ENCODE measurements around the gene VENTX.
A peak's percentile ranks its signal among the peaks of the same experiment; 100 is the strongest.
"Not testable (repeated sequence)": the region's sequence is repeated elsewhere in the genome, so short reads cannot be mapped to it uniquely, and the experiment has no call there.

The VENTX gene

DNA sequence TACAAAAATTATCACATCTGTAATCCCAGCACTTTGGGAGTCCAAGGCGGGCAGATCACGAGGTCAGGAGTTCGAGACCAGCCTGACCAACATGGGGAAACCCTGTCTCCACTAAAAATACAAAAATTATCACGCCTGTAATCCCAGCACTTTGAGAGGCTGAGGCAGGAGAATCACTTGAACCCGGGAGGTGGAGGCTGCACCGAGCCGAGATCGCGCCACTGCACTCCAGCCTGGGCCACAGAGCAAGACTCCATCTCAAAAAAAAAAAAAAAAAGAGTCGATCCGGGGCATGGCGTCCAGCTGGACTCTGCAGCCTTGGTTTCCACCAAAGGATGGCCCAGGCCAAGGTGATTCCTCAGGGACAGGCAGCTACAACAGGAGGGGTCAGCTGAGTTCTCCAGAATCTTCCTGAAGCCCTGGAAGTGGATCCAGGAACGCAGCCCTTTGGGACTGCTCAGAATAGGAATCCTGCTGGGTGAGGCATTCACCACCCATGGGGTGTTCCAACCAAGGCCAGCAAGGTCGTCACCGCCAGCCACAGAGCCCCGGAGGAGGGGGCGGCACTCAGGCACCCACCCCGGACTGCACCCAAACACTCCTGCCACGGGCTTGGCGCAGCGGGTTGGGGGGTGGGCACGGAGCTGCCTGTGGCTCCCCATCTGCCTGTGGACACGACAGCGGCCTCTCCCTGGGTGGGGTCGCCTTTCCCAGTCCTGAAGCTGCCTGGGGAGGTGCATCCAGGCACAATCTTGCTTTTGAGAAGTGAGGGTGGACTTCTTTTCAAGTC is 19.7 kb upstream of the VENTX start:
- no peak for DNase-seq

DNA sequence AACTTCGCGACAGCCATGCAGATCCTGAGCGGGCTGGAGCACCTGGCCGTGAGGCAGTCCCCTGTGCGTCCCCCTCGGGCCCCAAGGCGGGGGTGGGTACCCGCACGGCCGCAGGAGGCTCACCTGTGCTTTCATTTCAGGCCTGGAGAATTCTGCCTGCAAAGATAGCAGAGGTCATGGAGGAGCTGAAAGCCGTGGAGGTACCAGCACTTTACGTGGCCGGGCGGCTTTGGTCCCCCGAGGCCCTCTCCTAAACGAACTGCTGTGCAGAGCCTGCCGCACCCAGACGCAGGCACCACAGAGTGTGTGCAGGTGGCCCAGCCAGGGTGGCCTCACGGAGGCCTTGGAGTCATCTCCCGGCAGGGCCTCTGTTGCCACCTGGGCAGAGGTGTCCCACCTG is 18.8 kb upstream of the VENTX start:
- DNase-seq, result no peak

DNA sequence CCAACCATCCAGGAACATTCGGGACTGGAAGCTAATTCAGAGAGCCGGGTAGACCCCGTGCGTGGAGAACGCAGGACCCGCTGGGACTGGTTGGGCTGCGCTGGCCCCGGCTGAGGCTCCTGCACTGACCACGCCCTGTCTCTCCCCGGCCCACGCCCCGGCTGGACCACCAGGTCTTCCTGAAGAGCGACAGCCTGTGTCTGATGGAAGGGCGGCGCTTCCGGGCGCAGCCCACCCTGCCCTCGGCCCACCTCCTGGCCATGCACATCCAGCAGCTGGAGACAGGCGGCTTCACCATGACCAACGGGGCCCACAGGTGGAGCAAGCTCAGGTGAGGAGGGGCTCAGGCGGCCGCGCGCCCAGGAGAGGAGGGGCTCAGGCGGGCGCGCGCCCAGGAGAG is 17.9 kb upstream of the VENTX start:
- no peak for DNase-seq

DNA sequence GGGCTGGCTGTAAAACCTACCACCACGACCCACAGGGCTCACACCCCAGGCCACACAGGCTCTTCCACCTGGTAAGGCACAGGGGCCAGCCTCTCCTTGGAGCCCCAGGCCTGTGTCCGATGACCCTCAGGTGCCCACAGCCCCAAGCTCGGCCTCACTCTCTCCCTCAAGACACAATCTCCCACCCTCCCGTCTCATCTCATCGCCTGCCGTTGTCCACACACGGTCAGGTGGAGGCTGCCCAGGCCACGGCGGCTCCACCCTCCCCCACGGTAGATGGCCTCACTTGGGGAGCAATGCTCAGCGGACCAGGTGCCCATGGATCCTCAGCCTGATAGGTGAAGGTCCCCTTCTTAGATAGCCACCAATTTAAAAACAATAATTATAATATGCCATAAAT is 16.3 kb upstream of the VENTX start:
- DNase-seq, result no peak

DNA sequence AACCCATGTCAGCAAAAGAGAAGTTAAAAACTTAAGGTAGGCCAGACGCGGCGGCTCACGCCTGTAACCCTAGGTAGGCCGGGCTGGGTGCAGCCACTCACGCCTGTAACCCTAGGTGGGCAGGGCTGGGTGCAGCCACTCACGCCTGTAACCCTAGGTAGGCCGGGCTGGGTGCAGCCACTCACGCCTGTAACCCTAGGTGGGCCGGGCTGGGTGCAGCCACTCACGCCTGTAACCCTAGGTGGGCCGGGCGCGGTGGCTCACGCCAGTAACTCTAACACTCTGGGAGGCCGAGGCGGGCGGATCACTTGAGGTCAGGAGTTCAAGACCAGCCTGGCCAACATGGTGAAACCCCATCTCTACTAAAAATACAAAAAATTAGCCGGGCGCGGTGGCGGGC is 15.9 kb upstream of the VENTX start:
- not testable (repeated sequence) for DNase-seq

DNA sequence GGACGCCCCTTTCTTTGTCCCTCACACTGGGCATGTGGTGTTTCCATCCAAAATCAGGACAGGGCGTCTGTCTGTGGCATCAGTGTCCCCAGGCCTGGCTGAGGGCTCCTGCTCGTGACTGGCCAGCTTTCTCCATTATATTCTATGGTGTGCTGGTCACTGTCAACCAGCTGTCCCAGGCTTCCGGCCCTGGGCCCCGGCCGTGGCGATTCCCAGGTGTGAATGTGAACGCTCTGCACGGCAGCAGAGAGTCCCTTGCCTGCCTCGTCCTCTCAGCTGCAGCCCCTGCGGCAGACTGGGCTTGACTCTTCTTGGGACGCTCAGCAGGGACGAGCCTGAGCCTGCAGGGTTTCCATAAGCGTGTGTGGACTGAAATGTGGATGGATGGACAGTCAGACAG is 13.6 kb upstream of the VENTX start:
- no peak for DNase-seq

DNA sequence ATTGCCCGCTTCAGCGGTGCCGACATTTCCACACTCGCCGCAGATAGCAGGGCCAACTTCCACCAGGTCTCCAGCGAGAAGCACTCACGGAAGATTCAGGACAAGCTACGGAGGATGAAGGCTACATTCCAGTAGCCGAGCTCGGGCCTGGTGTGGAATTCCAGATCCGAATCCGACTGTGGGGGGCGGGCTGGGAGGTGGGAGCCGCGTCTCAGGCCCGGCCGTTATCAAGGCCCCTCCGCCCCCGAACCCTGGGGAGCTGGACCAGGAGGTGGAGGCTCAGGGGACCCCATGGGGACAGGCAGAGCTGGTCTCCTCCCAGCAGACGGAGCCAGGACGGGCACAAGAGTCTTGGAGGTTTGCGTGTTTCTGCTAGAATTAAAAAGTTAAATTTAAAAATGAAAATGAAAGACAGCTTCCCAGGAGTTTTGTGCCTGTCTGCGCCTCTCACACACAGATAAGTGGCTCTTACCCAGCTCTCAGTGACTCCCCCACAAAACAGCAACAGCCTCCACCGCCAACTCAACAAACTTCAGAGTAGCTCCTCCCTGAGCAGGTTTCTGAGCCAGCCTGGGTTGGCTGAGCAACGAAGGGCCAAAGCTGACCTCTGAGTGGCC is 12.8 kb upstream of the VENTX start:
- no peak for DNase-seq

DNA sequence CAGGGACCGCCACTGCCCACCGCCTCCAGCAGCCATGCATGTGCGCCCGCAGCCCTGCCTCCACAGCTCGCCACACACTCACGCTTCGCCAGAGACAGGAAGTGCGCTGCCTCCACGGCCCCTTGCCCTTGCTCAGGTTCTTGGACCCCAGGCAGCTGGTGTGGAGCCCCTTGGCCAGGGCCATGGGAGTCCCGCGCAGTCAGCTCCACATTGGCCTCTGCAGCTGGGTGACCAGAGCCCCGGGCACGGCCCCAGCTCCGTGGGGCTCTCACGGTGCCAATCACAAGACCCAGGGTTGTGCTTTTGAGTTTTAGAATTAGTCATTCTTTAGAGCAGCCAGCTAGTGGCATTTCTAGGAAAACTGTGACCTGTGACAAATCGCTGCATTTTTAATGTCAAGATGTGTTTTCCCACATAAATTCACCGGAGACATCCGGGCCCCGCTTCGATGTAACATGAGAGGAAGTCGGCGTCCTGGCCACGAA is 11.9 kb upstream of the VENTX start:
- no peak for DNase-seq

DNA sequence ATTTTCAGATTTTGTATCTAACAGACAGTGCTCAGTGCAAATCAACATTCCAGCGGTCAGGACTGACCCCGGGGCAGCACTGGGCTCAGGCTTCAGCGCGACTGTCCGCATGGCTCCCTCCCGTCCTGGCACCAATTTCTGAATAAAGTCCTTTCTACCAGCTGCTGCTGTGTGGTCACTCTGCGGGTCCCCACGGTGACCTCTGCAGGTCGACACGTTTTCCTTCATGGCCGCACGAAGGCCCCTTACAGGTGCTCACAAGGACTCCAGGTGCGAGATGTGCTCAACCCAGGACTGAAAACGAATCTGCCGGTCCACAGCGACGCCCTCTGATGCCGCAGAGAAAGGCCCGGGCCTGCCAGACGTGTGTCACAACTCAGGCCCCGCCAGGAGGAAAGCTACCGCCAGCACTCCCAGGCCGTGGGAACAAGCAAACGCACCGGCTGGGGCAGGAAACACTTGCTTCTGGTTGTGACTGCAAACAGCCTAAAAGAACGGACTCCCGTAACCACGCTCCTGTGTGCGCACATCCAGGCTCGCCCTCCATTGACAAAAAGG is 11.3 kb upstream of the VENTX start:
- no peak for DNase-seq

DNA sequence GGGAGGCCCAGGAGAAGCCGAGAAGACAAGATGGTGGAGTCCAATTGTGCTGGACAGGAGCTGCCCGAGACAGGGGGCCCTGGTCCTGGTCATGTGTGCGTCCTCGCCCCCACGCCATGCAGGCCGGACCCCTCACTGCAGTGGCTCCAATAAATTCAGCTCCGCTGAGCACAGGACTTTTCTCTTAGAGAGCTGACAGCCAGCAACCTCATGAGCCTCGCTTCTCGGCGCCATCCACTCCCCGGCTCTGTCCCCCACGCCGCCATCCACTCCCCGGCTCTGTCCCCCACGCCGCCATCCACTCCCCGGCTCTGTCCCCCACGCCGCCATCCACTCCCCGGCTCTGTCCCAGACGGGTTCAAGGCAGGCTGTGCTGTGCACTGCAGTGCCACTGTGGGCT is 10.4 kb upstream of the VENTX start:
- DNase-seq, result no peak

DNA sequence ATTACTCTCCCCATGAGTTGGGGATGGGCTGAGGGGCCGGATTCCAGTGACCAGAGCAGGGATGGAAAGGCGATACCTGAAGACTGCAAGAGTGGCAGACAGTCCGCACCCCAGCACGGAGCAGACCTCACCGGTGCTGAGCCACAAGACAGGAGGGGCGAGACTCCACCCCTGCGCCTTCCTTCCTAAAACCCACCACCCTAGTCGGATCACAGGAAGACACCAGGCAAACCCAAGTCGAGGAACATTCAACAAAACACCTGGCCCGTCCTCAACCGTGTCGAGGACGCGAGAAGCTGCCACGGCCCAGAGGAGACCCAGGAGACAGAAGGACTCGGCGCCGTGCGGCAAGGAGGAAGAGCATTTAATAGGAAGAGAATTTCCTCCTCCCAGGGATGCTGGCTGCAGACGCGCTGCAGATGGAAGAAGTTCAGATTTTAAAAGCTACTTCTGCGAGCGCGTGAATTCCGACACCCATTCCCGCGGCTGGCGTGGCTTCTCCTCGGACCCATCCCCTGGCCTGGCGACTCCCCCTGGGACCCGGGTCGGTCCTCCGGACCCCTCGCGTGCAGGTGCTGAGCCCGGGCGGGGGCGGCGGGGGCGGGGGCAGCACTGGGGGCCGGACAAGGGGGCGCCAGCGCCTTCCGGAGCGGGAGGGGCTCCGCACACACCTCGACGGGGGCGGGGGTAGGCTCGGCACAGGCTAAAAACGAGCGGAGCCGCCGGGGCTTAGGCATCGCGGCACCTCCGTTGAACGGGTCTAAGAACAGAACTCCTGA is 8.2 kb upstream of the VENTX start:
- DNase-seq, result peak; percentile 33

DNA sequence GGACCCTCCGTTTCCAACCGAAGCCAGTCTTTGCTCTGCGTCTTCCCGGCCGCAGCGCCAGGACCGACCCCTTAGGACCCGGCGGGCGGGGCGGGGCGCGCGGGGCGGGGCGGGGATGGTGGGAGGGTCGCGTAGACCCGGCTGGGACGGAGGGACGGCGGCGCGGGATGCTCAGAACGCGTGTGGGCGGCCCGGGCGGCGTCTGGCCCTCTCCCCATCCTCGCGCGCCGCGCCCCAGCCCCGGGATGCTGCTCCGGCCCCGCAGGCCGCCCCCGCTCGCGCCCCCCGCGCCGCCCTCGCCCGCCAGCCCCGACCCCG is 7.7 kb upstream of the VENTX start, which contains the start of gene UTF1:
Gene UTF1 (plus strand): TSS at position 174 of the 318 bp plus-strand sequence. CDS start 72 bp downstream, at position 246.
- peak; percentile 26 for DNase-seq

DNA sequence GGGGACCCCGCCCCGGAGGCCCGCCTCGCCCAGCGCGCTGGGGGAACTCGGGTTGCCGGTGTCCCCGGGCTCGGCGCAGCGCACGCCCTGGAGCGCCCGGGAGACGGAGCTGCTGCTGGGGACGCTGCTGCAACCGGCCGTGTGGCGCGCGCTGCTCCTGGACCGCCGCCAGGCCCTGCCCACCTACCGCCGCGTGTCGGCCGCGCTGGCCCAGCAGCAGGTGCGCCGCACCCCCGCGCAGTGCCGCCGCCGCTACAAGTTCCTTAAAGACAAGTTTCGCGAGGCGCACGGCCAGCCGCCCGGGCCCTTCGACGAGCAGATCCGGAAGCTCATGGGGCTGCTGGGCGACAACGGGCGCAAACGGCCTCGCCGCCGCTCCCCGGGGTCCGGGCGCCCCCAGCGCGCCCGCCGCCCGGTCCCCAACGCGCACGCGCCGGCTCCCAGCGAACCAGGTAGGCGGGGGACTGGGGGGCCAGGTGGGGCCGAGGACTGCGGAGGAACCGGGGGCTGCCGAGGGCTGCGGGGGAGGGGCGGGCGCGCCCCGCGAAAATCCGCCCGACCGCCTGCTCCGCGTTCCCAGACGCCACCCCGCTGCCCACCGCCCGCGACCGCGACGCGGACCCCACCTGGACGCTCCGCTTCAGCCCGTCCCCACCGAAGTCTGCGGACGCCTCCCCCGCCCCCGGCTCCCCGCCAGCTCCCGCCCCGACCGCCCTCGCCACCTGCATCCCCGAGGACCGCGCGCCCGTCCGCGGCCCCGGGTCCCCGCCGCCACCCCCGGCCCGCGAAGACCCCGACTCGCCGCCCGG is 7.1 kb upstream of the VENTX start:
- peak; percentile 61 for DNase-seq

DNA sequence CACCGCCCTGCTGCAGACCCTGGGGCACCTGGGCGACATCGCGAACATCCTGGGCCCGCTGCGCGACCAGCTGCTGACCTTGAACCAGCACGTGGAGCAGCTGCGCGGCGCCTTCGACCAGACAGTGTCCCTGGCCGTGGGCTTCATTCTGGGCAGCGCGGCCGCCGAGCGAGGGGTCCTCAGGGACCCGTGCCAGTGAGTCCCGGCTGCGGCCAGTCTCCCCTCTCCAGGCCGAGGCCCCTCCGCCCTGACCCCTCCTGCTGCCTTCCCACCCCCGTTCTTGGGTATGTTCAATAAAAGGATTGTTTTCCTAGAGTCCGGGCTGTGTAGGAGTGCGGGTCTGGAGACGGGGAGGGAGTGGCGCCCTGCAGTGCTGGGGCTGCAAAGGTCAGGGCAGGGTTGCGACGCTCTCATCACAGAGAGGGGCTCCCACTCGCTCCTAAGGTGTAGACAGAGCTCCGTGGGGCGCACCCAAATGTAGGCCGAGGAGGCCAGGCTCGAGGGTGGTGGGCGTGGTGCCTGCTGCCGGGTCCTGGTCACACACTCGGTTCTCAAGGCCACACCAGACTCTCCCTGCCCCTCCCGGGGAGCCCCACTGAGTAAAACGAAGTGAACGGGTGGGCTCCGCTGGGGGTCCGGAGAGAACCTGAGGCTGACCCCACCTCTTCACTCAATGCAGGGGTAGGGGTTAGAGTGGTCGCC is 6.3 kb upstream of the VENTX start:
- peak; percentile 61 for DNase-seq

DNA sequence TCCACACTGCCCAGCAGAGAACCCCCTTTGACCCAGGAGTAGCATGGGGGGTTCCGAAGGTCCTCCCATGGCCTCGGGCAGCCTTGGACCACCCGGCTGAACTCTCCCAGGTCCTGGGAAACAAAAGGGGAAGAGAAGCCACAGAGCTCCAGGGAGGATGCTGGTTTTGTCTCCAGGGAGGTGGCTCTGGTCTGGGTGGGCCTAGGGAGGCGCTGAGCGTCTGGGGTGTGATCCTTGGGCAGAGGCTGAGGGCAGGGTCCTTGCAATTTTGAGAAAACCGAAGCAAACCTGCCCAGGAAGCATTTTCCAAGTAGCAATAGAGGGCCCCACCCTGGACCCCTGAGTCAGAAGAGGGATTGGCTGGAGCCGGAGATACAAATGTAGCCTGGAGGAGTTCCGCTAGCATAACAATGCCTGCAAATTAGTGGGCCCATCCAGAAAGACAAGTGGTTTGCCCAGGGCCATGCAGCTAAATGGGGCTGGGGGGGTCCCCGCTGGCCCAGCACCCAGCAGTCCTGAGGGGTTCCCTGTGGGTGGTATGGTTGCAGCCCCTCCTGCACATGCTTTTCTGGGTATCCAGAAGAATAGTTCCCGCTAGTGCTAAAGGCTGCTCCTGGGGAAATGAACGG is 5.6 kb upstream of the VENTX start:
- no peak for DNase-seq

DNA sequence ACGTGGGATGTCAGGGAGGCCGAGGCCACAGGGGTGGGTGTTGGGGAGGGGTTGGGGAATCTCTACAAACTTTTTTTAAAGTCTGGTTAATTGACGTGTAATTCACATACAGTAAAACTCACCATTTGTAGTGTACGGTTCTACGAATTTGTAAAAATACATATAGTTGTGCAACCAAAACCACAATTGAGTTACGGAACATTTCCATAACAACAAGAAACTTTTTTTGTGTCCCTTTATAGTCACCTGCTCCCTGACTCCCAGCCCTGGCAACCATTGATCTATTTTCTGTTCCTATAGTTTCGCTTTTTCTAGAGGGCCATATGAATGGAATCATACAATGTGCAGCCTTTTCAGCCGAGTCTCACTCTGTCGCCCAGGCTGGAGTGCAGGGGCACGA is 2.9 kb upstream of the VENTX start:
- DNase-seq, result not testable (repeated sequence)

DNA sequence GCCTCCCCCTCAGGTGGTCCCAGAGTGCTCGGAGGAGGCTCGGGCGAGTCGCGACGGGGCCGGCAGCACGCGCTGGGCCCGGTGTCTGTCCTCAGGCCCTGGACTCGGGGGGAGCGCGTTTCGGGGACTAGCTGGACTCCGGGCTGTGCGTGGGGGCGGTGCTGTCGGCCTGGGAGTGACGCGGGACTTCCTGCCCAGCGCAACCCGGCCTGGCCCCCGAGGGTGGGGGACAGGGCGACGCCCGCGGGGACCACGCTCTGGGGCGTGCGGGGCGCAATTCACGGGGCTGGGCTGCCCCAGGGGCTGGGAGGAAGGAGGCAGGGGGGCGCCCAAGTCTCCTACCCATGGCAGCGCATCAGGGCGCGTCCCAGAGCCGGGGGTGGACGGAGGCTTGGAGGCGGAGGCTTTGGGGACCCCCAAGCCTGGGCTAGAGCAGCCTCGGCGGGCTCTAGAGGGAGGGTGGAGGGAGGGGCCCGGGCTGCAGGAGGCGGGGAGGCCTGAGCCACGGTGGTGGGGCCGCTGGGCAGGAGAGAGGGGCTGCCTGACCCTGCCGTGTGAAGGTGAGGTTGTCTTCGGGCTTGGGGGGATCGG is 2.3 kb upstream of the VENTX start:
- no peak for DNase-seq

DNA sequence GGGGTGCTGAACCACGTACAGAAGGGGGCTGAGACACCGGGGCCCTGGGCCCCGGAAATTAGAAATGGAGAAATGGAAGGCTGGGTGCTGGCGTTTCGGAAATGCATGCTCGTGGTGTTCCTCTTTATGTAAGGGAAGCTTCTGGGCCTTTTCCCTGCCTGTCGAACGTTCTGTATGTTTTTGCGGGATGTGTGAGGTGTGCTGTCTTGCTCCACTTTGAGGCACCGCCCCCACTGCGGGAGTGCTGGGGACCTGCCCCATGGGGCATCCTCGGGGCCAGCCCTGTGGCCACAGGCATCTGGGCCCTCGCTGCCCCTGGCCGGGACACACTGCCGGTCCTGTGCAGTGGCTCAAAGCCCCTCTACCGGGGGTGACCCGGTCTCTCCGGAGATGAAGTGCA is 1.7 kb upstream of the VENTX start:
- DNase-seq, result no peak

DNA sequence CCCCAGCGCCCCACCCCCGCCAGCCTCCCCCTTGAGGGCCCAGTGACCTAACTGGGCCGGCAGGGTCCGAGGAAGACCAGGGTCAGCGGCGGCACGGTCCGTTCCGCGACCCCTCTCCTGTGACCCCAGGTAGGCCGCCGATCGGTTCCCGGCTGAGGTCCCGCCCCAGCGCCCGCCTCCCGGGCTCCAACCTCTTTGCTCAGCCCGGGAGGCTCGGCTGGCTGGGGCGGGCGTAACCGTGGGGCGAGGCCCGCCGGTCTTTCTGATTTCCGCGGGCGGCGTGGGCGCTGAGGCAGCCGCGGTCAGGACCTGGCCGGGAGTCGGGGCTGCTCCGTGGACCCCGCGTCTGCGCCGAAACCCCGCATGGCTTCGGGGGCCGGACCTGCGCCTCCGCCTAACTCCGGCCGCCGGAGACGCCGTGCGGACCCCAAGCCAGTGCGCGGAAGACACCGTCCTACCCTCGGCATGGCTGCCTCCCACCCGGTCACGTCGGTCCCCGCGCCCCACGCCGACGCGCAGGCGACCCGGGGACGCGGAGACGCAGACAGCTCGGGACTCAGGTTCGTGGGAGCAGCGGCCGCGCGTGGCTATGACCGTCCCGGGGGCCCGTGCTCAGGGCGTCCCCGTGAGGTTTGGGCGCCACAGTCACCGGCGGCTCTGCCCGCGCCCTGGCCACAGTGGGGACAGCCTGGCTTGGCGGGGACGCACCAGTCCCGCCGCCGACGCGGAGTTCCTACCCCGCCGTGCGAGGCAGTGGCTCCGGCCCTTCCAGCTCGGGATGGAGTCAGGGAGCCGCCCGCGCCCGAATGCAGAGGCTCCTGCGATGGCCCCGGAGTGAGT is 1.0 kb upstream of the VENTX start:
- DNase-seq, result peak; percentile 46

DNA sequence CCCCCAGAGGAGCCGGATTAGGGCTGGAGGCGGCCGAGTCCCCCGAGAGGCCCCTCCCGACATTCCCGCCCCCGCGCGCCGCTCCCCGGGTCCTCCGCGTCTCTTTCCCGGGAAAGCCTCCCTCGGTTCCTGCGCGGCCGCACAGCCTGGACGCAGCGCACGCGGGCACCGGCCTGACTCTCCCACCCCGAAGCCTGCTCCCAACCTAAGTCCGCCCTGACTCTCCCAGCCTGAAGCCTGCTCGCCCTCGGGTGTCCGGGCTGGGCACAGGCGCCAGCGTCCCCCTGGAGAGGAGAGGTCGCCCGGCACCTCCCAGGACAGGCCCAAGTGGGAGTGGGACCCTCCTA is 441 bp upstream of the VENTX start:
- DNase-seq, result no peak

Measured in eye (tissue), 1 donor.